HCT116 (cell line): Measurements from ENCODE around the gene MEOX1. TPM values are rescaled to one million over a fixed set of nuclear protein-coding genes. Genes with fewer than 3 reads are reported as not detected.

Experiments
- ATAC-seq: fragments of 200-7000 bp; cut with Tn5 transposase; 2 replicates; pipeline ENCODE4 v1.9.1; 2020; ENCODE audit warnings: mild to moderate bottlenecking, moderate library complexity
- BruUV-seq: library from RNA; stranded (reverse); fragments of 400-500 nt; replicated peaks from 2 replicates; lab custom pipeline; 2021; lab: Mats Ljungman, UMichigan
- CTCF ChIA-PET: fragments of 300-600 bp; sonication (Branson Sonifier 250); formaldehyde crosslinking; loops from one replicate; lab custom pipeline; 2021; ENCODE audit warnings: antibody characterized with exemption; lab: Charles Lee
- POLR2A ChIA-PET: fragments of 300-600, 350-600 bp; sonication (Branson Sonifier 250); formaldehyde crosslinking; loops from one replicate; lab custom pipeline; 2021; ENCODE audit warnings: antibody characterized with exemption; lab: Charles Lee
- RAD21 ChIA-PET, 2 experiments: fragments of 300-600 bp; sonication (Branson Sonifier 250); formaldehyde crosslinking; loops; one replicate each; lab custom pipeline; 2023; ENCODE audit warnings: low total read pairs in 2 of 2; ENCODE audit not compliant: uncharacterized antibody in 2 of 2, unreplicated experiment in 2 of 2, low non-redundant PET in 1 of 2; lab: Charles Lee
- DNase-seq: peaks from one replicate; pipeline ENCODE4 v3.0.0-alpha.2; 2010; ENCODE audit warnings: low read depth, low spot score
- H2AFZ ChIP-seq: fragments of 200-600 bp; shearing (Covaris generic), sonication (generic); 2 replicates; pipeline ENCODE4 v1.6.1; 2017; ENCODE audit warnings: low read depth, mixed run types, mixed read lengths, antibody characterized with exemption, low read length; ENCODE audit not compliant: poor library complexity, severe bottlenecking
- H3K27ac ChIP-seq: 2 replicates; pipeline ENCODE4 v1.5.1; 2012; ENCODE audit warnings: low read depth, low read length
- H3K27me3 ChIP-seq: fragments of 200-600 bp; sonication (generic); 2 replicates; pipeline ENCODE4 v1.6.1; 2016; ENCODE audit warnings: mixed run types, low read length, mixed read lengths; ENCODE audit not compliant: insufficient read depth
- H3K36me3 ChIP-seq, 2 experiments: fragments of 200-500 bp in 1 of 2; fragments of 200-600 bp in 1 of 2; sonication (Bioruptor generic) in 1 of 2; sonication (generic) in 1 of 2; 2 replicates each; pipeline versions ENCODE4 v1.5.1 to v1.6.1; 2014 to 2016; ENCODE audit warnings: low read length in 2 of 2, inconsistent platforms in 1 of 2, mixed read lengths in 1 of 2, mixed run types in 1 of 2; ENCODE audit not compliant: insufficient read depth in 2 of 2, control insufficient read depth in 1 of 2
- H3K4me1 ChIP-seq, 2 experiments: fragments of 200-600 bp in 1 of 2; sonication (generic) in 1 of 2; 2 replicates each; pipeline versions ENCODE4 v1.5.1 to v1.6.1; 2012 to 2017; ENCODE audit warnings: low read length in 2 of 2, inconsistent platforms in 1 of 2, mild to moderate bottlenecking in 1 of 2, mixed read lengths in 1 of 2, mixed run types in 1 of 2, moderate library complexity in 1 of 2; ENCODE audit not compliant: insufficient read depth in 2 of 2, control insufficient read depth in 1 of 2
- H3K4me2 ChIP-seq: fragments of 200-600 bp; sonication (generic); 2 replicates; pipeline ENCODE4 v1.6.1; 2017; ENCODE audit warnings: mixed run types, low read length, mixed read lengths
- H3K4me3 ChIP-seq, 2 experiments: fragments of 200-600 bp in 1 of 2; sonication (generic) in 1 of 2; replicated peaks in 1 of 2; 2 replicates each; pipeline ENCODE4 v1.5.1; 2011 to 2016; ENCODE audit warnings: low read length in 2 of 2, control low read depth in 1 of 2, low read depth in 1 of 2, mild to moderate bottlenecking in 1 of 2, mixed read lengths in 1 of 2, mixed run types in 1 of 2
- H3K79me2 ChIP-seq: fragments of 200-600 bp; sonication (generic); 2 replicates; pipeline ENCODE4 v1.6.1; 2017; ENCODE audit warnings: mild to moderate bottlenecking, mixed run types, low read length, moderate library complexity, mixed read lengths; ENCODE audit not compliant: insufficient read depth
- H3K9ac ChIP-seq: fragments of 200-600 bp; sonication (generic); 2 replicates; pipeline ENCODE4 v1.6.1; 2016; ENCODE audit warnings: low read length, mixed read lengths
- H3K9me2 ChIP-seq: fragments of 200-600 bp; sonication (generic), shearing (Covaris generic); 2 replicates; pipeline ENCODE4 v1.6.1; 2017; ENCODE audit warnings: mixed run types, mild to moderate bottlenecking, moderate library complexity; ENCODE audit not compliant: insufficient read depth
- H3K9me3 ChIP-seq, 2 experiments: fragments of 200-500 bp in 1 of 2; fragments of 200-600 bp in 1 of 2; sonication (Bioruptor generic) in 1 of 2; sonication (generic) in 1 of 2; 2 replicates each; pipeline ENCODE4 v1.6.1; 2014 to 2017; ENCODE audit warnings: low read length in 2 of 2, mixed read lengths in 2 of 2, inconsistent platforms in 1 of 2, low read depth in 1 of 2, mild to moderate bottlenecking in 1 of 2, mixed run types in 1 of 2, moderate library complexity in 1 of 2; ENCODE audit not compliant: control insufficient read depth in 1 of 2, insufficient read depth in 1 of 2
- H4K20me1 ChIP-seq: fragments of 200-600 bp; sonication (generic), shearing (Covaris generic); 2 replicates; pipeline ENCODE4 v1.6.1; 2017; ENCODE audit warnings: mixed run types, mild to moderate bottlenecking, moderate library complexity; ENCODE audit not compliant: insufficient read depth
- CBX3 ChIP-seq: IDR thresholded peaks from 2 replicates; pipeline ENCODE4 v1.6.1; 2012; ENCODE audit warnings: low read depth
- ELF1 ChIP-seq: IDR thresholded peaks from 2 replicates; pipeline ENCODE4 v1.6.1; 2012; ENCODE audit warnings: low read depth, borderline replicate concordance
- EZH2 ChIP-seq: fragments of 200-600 bp; sonication (generic); IDR thresholded peaks from 2 replicates; pipeline ENCODE4 v1.6.1; 2017; ENCODE audit warnings: antibody characterized with exemption, mixed run types
- EZH2phosphoT487 ChIP-seq: fragments of 200-600 bp; IDR thresholded peaks from 2 replicates; pipeline ENCODE4 v1.6.1; 2018; ENCODE audit warnings: antibody characterized with exemption, borderline replicate concordance
- FOSL1 ChIP-seq: IDR thresholded peaks from 2 replicates; pipeline ENCODE4 v1.6.1; 2012; ENCODE audit warnings: low read depth
- JUND ChIP-seq: IDR thresholded peaks from 2 replicates; pipeline ENCODE4 v1.6.1; 2012
- POLR2AphosphoS5 ChIP-seq: IDR thresholded peaks from 2 replicates; pipeline ENCODE4 v1.6.1; 2011; ENCODE audit warnings: mild to moderate bottlenecking, low read depth, low read length, moderate library complexity
- RAD21 ChIP-seq: IDR thresholded peaks from 2 replicates; pipeline ENCODE4 v1.6.1; 2012; ENCODE audit warnings: low read depth, mild to moderate bottlenecking
- SIN3A ChIP-seq: IDR thresholded peaks from 2 replicates; pipeline ENCODE4 v1.6.1; 2012; ENCODE audit warnings: low read depth
- TCF7L2 ChIP-seq: IDR thresholded peaks from 2 replicates; pipeline ENCODE4 v1.7.0; 2011; ENCODE audit warnings: borderline replicate concordance, inconsistent platforms; ENCODE audit not compliant: insufficient read depth, insufficient read length; ENCODE audit errors: extremely low read depth
- ZFX ChIP-seq: fragments of 450-650 bp; IDR thresholded peaks from 2 replicates; pipeline ENCODE4 v1.6.1; 2017
- ZNF274 ChIP-seq: fragments of 200-500 bp; sonication (Bioruptor generic); IDR thresholded peaks from 2 replicates; pipeline ENCODE4 v1.6.1; 2014; ENCODE audit warnings: mild to moderate bottlenecking, low read depth, low read length, inconsistent platforms
- intact Hi-C: fragments of 100-400 bp; cut with micrococcal nuclease; formaldehyde crosslinking; loops from 2 replicates; pipeline ENCODE4 v1.10.0; 2022
- total RNA-seq: library from RNA; stranded (reverse); gene quantifications from one replicate; pipeline ENCODE4 v1.2.1, GENCODE V29; 2021; ENCODE audit not compliant: unreplicated experiment
- TF ChIP-seq, protein P1 (sequence below): IDR thresholded peaks from 2 replicates; pipeline ENCODE4 v1.6.1; 2011; ENCODE audit warnings: mild to moderate bottlenecking, low read length, moderate library complexity; ENCODE audit not compliant: insufficient replicate concordance; ENCODE audit errors: extremely low read depth
- TF ChIP-seq, protein P2 (sequence below): IDR thresholded peaks from 2 replicates; pipeline ENCODE4 v1.6.1; 2012; ENCODE audit warnings: low read depth

Gene MEOX1
- total RNA-seq, 1 experiment from 2014 or later = not detected

DNA sequence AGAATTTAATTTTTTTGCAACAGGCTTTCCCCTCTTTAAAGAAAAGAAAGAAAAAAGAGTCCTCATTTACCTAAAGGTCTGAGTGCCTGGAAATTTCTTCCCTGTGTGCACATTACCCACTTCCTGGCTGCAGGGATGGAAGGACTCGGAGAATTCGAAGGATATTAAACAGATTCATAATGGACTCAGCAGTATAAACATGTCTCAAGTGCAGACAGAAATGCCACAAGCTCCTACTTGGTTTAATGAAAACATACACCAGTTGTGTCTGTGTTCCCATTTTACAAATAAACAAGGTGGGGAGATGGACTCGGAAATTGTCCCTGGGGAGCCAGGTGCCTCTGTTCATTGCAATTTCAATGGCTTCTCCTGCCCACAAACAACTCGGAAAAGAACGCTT, 47.2 kb downstream of the MEOX1 start (continued):
- TF ChIP-seq, protein P1, sequence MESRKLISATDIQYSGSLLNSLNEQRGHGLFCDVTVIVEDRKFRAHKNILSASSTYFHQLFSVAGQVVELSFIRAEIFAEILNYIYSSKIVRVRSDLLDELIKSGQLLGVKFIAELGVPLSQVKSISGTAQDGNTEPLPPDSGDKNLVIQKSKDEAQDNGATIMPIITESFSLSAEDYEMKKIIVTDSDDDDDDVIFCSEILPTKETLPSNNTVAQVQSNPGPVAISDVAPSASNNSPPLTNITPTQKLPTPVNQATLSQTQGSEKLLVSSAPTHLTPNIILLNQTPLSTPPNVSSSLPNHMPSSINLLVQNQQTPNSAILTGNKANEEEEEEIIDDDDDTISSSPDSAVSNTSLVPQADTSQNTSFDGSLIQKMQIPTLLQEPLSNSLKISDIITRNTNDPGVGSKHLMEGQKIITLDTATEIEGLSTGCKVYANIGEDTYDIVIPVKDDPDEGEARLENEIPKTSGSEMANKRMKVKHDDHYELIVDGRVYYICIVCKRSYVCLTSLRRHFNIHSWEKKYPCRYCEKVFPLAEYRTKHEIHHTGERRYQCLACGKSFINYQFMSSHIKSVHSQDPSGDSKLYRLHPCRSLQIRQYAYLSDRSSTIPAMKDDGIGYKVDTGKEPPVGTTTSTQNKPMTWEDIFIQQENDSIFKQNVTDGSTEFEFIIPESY = no peak
- no peak for TF ChIP-seq SIN3A
- TF ChIP-seq TCF7L2 = no peak
- no peak for TF ChIP-seq ELF1
- TF ChIP-seq, all 23 proteins: peak for 0

DNA sequence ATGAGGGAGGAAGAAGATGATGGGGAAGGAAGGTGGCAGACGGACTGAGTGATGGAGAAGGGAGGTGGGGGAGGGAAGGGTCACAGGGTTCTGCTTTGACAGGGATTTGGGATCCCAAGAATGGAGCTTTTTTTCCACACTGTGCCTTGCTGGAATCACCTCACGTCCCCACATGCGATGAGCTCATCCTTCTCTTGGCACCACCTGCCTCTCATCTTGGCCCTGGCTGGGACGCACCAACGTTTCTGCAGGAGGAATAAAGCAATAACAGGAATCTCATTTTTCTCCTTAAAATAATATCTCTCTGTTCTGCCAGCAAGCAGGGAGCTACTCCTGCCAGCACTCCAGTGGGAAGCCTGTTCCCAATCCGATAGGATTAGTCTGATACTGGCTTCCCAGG, 47.8 kb downstream of the MEOX1 start:
- POLR2A ChIA-PET = no interaction called here
- H2AFZ ChIP-seq = no peak overlapping the region
- ATAC-seq = no peak
- no peak overlapping the region for H3K27ac ChIP-seq
- TF ChIP-seq JUND (no peak), CBX3 (no peak), ZNF274 (no peak), POLR2AphosphoS5 (no peak), ZFX (no peak), RAD21 (no peak), EZH2 (no peak), FOSL1 (no peak), EZH2phosphoT487 (no peak)
- TF ChIP-seq, protein P2, sequence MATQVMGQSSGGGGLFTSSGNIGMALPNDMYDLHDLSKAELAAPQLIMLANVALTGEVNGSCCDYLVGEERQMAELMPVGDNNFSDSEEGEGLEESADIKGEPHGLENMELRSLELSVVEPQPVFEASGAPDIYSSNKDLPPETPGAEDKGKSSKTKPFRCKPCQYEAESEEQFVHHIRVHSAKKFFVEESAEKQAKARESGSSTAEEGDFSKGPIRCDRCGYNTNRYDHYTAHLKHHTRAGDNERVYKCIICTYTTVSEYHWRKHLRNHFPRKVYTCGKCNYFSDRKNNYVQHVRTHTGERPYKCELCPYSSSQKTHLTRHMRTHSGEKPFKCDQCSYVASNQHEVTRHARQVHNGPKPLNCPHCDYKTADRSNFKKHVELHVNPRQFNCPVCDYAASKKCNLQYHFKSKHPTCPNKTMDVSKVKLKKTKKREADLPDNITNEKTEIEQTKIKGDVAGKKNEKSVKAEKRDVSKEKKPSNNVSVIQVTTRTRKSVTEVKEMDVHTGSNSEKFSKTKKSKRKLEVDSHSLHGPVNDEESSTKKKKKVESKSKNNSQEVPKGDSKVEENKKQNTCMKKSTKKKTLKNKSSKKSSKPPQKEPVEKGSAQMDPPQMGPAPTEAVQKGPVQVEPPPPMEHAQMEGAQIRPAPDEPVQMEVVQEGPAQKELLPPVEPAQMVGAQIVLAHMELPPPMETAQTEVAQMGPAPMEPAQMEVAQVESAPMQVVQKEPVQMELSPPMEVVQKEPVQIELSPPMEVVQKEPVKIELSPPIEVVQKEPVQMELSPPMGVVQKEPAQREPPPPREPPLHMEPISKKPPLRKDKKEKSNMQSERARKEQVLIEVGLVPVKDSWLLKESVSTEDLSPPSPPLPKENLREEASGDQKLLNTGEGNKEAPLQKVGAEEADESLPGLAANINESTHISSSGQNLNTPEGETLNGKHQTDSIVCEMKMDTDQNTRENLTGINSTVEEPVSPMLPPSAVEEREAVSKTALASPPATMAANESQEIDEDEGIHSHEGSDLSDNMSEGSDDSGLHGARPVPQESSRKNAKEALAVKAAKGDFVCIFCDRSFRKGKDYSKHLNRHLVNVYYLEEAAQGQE = no peak
- BruUV-seq = no TSS peak
- intact Hi-C loops = no loop called here
- no peaks in the 10 kb centered on the region for H3K4me1 ChIP-seq
- H3K4me3 ChIP-seq = no peak overlapping the region
- CTCF ChIA-PET = no interaction called here
- peaks cover 0 to 5% of the 10 kb centered on the region in 2 experiments; a peak in 1 of 4 replicates for H3K9me3 ChIP-seq
- H3K36me3 ChIP-seq = no peaks in the 10 kb centered on the region
- no peaks in the 10 kb centered on the region for H3K79me2 ChIP-seq
- H4K20me1 ChIP-seq = no peaks in the 10 kb centered on the region
- H3K4me2 ChIP-seq = no peak overlapping the region
- no peak for DNase-seq
- H3K9me2 ChIP-seq = no peaks in the 10 kb centered on the region
- H3K27me3 ChIP-seq = peaks cover 3% of the 10 kb centered on the region; the same call in 1 of the 2 replicates
- no peak overlapping the region for H3K9ac ChIP-seq
- RAD21 ChIA-PET = no interaction called here
